Colonic mucosa (tissue), 4 donors: ENCODE data around the gene ETFA. TPM values are rescaled to one million over a fixed set of nuclear protein-coding genes. Genes with fewer than 3 reads are reported as not detected.

Source experiments
- DNase-seq: peaks from one replicate; pipeline ENCODE4 v3.0.0-alpha.2; 2020
- H3K27ac ChIP-seq: fragments of 200-600 bp; one replicate; pipeline ENCODE4 v1.8.0; 2021
- H3K27me3 ChIP-seq: fragments of 200-600 bp; one replicate; pipeline ENCODE4 v1.8.0; 2021
- H3K36me3 ChIP-seq: fragments of 200-600 bp; one replicate; pipeline ENCODE4 v1.8.0; 2021
- H3K4me1 ChIP-seq: fragments of 200-600 bp; one replicate; pipeline ENCODE4 v1.8.0; 2021; ENCODE audit warnings: mild to moderate bottlenecking
- H3K4me3 ChIP-seq: fragments of 200-600 bp; one replicate; pipeline ENCODE4 v1.8.0; 2021
- H3K9ac ChIP-seq, 2 donors: one replicate each; pipeline ENCODE4 v1.7.0; 2013; ENCODE audit warnings: control low read depth in 2 of 2, low read depth in 2 of 2, low read length in 2 of 2
- H3K9me3 ChIP-seq: fragments of 200-600 bp; one replicate; pipeline ENCODE4 v1.8.0; 2021
- CTCF ChIP-seq: fragments of 200-600 bp; IDR thresholded peaks from one replicate; pipeline ENCODE4 v1.8.0; 2022; ENCODE audit warnings: antibody characterized with exemption, mild to moderate bottlenecking
- intact Hi-C: fragments of 100-400 bp; cut with DNase I; formaldehyde crosslinking; loops from one replicate; pipeline ENCODE4 v1.14.1; 2022
- total RNA-seq, 2 donors: library from RNA; stranded (reverse); fragmentation: NEBNext Ultra II Directional in 1 of 2; extraction: Animal tissue kit (Norgen Biotek cat#: 25700) in 1 of 2; gene quantifications; one replicate each; pipeline ENCODE4 v1.2.1, GENCODE V29; 2021
- donor health status: healthy.
- donor health status: DM: no; HTN: no; CAD: no.
- donor health status: DM: no; HTN: no; CAD: no.

ETFA gene
- total RNA-seq, 2 donors from 2014 or later: 300 to 366 TPM

GRCh38 chr15:76251717-76252116, 59.6 kb downstream of the ETFA start:
- TF ChIP-seq CTCF: no peak
- intact Hi-C loops: no loop called here
- Histone ChIP-seq H3K4me3 (no peak overlapping the region), H3K9me3 (no peaks in the 10 kb centered on the region), H3K27ac (no peak overlapping the region), H3K9ac (no peak overlapping the region), H3K36me3 (no peaks in the 10 kb centered on the region), H3K27me3 (no peaks in the 10 kb centered on the region), H3K4me1 (no peaks in the 10 kb centered on the region)
- DNase-seq: no peak

GRCh38 chr15:76245072-76245610, 66.1 kb downstream of the ETFA start:
- Histone ChIP-seq H3K9ac (no peak overlapping the region), H3K27me3 (no peaks in the 10 kb centered on the region), H3K36me3 (no peaks in the 10 kb centered on the region), H3K27ac (no peak overlapping the region), H3K4me3 (no peak overlapping the region), H3K4me1 (no peaks in the 10 kb centered on the region), H3K9me3 (no peaks in the 10 kb centered on the region)
- no peak for DNase-seq
- intact Hi-C loops: no loop called here
- TF ChIP-seq CTCF: no peak

- Histone ChIP-seq H3K27me3 (no peaks in the 10 kb centered on the region), H3K9ac (no peak overlapping the region), H3K27ac (no peak overlapping the region), H3K9me3 (no peaks in the 10 kb centered on the region), H3K36me3 (no peaks in the 10 kb centered on the region), H3K4me1 (no peaks in the 10 kb centered on the region), H3K4me3 (no peak overlapping the region)
- no peak for DNase-seq
- no peak for TF ChIP-seq CTCF
- intact Hi-C loops: no loop called here
Observed at GRCh38 chr15:76239786-76240185, 71.5 kb downstream of the ETFA start.

- Histone ChIP-seq H3K27ac (no peak overlapping the region), H3K4me3 (no peak overlapping the region), H3K27me3 (no peaks in the 10 kb centered on the region), H3K36me3 (no peaks in the 10 kb centered on the region), H3K9ac (no peak overlapping the region), H3K4me1 (no peaks in the 10 kb centered on the region), H3K9me3 (no peaks in the 10 kb centered on the region)
- TF ChIP-seq CTCF: no peak
- no peak for DNase-seq
- intact Hi-C loops: no loop called here
Observed at GRCh38 chr15:76236350-76236749, 74.9 kb downstream of the ETFA start.

GRCh38 chr15:76235186-76235826, 76.0 kb downstream of the ETFA start:
- peaks cover 7% of the 10 kb centered on the region for H3K36me3 ChIP-seq
- H3K9ac ChIP-seq: no peak overlapping the region
- no peaks in the 10 kb centered on the region for H3K4me1 ChIP-seq
- TF ChIP-seq CTCF: peak; percentile 32
- no peaks in the 10 kb centered on the region for H3K27me3 ChIP-seq
- no peaks in the 10 kb centered on the region for H3K9me3 ChIP-seq
- H3K27ac ChIP-seq: no peak overlapping the region
- intact Hi-C loops: no loop called here
- DNase-seq: no peak
- no peak overlapping the region for H3K4me3 ChIP-seq
